Activated CD8-positive, alpha-beta memory T cell treated with anti-CD3 and anti-CD28 coated beads, Interleukin-2, amount 50 U/mL, for 48 hours (primary cell): ENCODE measurements around the gene TNFRSF13B.
A peak's percentile ranks its signal among the peaks of the same experiment; 100 is the strongest.

Experiments
- DNase-seq: peaks from one replicate; pipeline ENCODE4 v3.0.0-alpha.2; 2020

Gene TNFRSF13B

GRCh38 chr17:16953841-16954240 lies 18.1 kb downstream of the TNFRSF13B start:
- no peak for DNase-seq

- DNase-seq, result peak; percentile 23
Measured at GRCh38 chr17:16953347-16953746, 18.6 kb downstream of the TNFRSF13B start.

GRCh38 chr17:16952401-16952800 lies 19.5 kb downstream of the TNFRSF13B start:
- peak; percentile 29 for DNase-seq

- peak; percentile 32 for DNase-seq
Measured at GRCh38 chr17:16950488-16950887, 21.4 kb downstream of the TNFRSF13B start.

- no peak for DNase-seq
Measured at GRCh38 chr17:16948587-16949376, 23.1 kb downstream of the TNFRSF13B start.

GRCh38 chr17:16947470-16947869 lies 24.4 kb downstream of the TNFRSF13B start:
- no peak for DNase-seq

GRCh38 chr17:16945663-16946218 lies 26.2 kb downstream of the TNFRSF13B start:
- DNase-seq, result peak; percentile 33

GRCh38 chr17:16945136-16945482 lies 26.8 kb downstream of the TNFRSF13B start:
- no peak for DNase-seq

- peak; percentile 23 for DNase-seq
Measured at GRCh38 chr17:16944334-16945135, 27.4 kb downstream of the TNFRSF13B start.

GRCh38 chr17:16943541-16944333 lies 28.2 kb downstream of the TNFRSF13B start:
- DNase-seq, result peak; percentile 32

GRCh38 chr17:16943032-16943352 lies 28.9 kb downstream of the TNFRSF13B start:
- peak; percentile 30 for DNase-seq

- DNase-seq, result peak; percentile 22
Measured at GRCh38 chr17:16942141-16943031, 29.5 kb downstream of the TNFRSF13B start.

- DNase-seq, result peak; percentile 37
Measured at GRCh38 chr17:16941072-16942036, 30.6 kb downstream of the TNFRSF13B start.

- peak; percentile 37 for DNase-seq
Measured at GRCh38 chr17:16940116-16940881, 31.6 kb downstream of the TNFRSF13B start.

- DNase-seq, result peak; percentile 40
Measured at GRCh38 chr17:16939606-16940115, 32.3 kb downstream of the TNFRSF13B start.

GRCh38 chr17:16939208-16939576 lies 32.7 kb downstream of the TNFRSF13B start:
- DNase-seq, result no peak

GRCh38 chr17:16938496-16939207 lies 33.3 kb downstream of the TNFRSF13B start:
- DNase-seq, result peak; percentile 28

- DNase-seq, result no peak
Measured at GRCh38 chr17:16938031-16938430, 33.9 kb downstream of the TNFRSF13B start.

GRCh38 chr17:16937431-16937830 lies 34.5 kb downstream of the TNFRSF13B start:
- peak; percentile 37 for DNase-seq
